Body of pancreas (tissue), 4 donors: ENCODE results near the gene TPSB2.

Source experiments
- CTCF ChIP-seq, 7 experiments: fragments of 450-650 bp in 4 of 7; fragments of 200-600 bp in 3 of 7; sonication (generic) in 3 of 7; IDR thresholded peaks; one replicate each; pipeline ENCODE4 v1.5.1; 2016 to 2019; ENCODE audit warnings: antibody characterized with exemption in 7 of 7
- POLR2A ChIP-seq, 3 donors: fragments of 450-650 bp; IDR thresholded peaks; one replicate each; pipeline ENCODE4 v1.6.1; 2016; ENCODE audit warnings: antibody characterized with exemption in 3 of 3, mild to moderate bottlenecking in 2 of 3

GRCh38 chr16:1211451-1212268 is 18.3 kb downstream of the TPSB2 start:
- TF ChIP-seq CTCF (IDR thresholded peaks at IDR 0.05) (no peak), POLR2A (IDR thresholded peaks at IDR 0.05) (no peak)
